Raji (cell line): Measurements from ENCODE around the gene SIGLEC14.
"Not testable (repeated sequence)": the region's sequence is repeated elsewhere in the genome, so short reads cannot be mapped to it uniquely, and the experiment has no call there.

Source experiments
- POLR2A ChIP-seq: IDR thresholded peaks from 2 replicates; pipeline ENCODE4 v1.6.1; 2011; ENCODE audit warnings: low read depth, low read length, control low read depth; ENCODE audit not compliant: insufficient read depth

SIGLEC14 gene, protein sequence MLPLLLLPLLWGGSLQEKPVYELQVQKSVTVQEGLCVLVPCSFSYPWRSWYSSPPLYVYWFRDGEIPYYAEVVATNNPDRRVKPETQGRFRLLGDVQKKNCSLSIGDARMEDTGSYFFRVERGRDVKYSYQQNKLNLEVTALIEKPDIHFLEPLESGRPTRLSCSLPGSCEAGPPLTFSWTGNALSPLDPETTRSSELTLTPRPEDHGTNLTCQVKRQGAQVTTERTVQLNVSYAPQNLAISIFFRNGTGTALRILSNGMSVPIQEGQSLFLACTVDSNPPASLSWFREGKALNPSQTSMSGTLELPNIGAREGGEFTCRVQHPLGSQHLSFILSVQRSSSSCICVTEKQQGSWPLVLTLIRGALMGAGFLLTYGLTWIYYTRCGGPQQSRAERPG

DNA sequence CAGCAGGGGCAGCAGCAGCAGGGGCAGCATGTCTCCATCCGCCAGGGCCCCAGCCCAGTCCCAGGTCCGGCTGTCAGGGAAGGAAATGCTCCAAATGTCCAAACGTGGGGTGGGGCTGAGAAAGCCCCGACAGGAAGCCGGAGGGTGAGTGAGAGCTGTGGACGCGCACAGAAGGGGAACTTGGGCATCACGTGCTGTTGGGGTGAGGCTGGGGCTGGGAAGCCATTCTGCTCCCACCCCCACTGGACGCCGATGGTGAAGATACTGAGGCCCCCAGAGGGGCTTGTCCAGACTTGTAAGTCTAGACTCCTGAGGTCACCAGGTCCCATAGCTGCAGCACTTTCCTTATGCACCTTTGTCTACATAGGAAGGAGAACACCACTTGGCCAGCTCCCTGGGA, at the start of gene SIGLEC14:
Gene SIGLEC14 (minus strand): TSS at position 96 of the 400 bp plus-strand sequence. CDS start 66 bp downstream, at position 30.
- TF ChIP-seq POLR2A: not testable (repeated sequence)

DNA sequence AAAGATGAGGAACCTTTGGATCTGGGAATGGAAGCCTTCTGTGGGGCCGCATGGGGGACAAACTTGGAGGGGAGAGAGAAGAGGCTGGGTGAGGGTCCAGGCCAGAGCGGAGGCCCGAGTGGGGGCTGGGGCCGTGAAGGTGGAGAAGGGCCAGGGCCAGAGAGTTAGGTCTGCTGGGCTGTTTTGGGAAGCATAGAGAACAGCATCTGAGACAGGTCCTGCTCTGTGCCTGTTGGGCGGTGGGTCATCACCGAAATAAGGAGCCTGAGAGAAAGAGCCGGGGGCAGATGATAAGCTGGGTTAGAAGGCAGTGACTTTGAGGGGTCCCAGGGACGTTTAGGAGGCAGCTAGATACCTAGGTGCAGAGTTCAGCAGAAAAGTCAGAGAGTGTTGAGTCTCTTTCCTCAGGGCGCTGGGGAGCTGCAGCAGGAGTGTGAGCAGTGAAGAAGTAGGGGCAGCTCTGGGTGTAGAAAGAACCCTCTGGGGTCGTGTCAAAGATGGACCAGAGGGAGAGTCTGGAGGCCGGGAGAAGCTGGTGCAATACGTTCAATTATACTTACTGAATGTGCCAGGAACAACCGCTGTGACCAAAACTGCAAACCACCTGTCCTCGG, 49.2 kb upstream of the SIGLEC14 start:
- TF ChIP-seq POLR2A: no peak

DNA sequence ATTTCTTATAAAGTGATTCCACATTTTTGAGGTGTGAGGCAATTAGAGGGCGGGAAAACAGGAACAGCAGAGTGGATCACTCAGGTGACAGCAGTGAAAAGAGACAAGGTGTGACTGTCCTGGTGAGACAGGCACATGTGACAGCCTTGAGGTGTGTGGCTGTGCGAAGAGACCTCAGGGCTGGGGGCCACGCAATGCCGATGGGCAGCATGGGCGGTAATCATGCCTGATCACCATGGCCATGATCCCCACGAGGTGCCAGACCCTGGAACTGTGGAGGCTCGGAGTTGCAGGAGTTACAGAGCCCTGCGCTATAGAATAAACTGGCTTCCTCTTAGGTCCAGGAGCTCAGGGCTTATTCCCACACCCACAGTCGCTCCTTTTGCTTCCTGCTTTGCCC, 48.5 kb upstream of the SIGLEC14 start:
- no peak for TF ChIP-seq POLR2A

DNA sequence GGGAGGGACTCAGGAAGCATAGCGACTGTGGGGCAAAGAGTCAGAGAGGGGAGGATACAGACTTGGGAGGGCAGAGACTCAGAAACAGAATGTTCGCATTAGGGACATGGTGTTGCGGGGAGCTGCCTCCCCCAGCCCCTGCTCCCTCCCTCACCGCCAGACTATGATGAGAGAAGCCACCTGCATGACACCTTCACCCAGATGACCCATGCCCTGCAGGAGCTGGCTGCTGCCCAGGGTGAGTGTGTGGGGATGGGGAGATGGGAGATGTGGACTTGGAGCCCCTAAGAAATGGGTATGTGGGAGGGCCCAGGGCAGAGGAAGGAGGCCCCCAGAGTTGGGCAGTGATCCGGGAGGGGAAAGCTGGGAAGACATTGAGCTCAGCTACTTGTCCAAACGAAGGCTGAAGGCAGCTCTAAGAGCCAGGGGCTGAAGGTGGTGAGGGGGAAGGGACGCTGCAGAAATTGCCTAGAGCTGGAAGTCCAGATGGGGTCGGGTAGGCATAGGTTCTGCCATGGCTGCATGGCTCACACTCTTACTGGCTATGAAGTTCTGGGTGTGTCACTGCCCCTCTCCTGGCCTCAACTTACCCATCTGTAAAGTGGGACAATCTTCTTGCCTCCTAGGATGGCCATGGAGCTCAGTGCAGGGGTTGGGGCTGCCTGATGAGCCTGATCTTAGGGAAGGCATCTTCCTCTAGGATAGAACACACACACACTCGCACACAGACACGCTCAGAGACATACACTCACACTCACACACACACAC, 47.9 kb upstream of the SIGLEC14 start:
- no peak for TF ChIP-seq POLR2A

DNA sequence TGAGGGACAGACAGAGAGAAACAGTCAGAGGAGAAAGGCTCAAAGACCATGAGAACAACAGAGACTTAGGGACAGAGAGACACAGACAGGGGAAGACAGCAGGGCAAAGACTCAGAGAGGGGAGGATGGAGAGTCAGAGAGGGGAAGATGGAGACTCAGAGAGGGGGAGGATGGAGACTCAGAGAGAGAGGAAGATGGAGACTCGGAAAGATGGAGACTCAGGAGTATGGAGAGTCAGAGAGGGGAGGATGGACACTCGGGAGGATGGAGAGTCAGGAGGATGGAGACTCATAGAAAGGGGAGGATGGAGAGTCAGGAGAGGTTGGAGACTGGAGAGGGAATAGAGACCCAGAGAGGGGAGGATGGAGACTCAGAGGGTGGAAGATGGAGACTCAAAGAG, 47.2 kb upstream of the SIGLEC14 start:
- no peak for TF ChIP-seq POLR2A

DNA sequence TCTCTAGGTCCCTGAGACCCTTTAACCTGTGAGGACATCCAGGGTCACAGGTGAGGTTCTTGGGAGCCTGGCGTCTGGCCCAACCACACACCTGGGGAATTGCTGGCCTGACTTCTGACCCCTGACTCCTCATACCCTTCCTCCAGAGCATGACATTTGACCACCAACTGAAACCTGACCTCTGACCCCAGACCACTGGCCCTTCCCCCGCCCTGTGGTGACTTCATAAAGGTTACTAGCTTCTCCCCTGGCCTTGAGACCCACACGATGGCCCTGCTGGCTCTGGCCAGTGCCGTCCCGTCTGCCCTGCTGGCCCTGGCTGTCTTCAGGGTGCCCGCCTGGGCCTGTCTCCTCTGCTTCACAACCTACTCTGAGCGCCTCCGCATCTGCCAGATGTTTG, 46.6 kb upstream of the SIGLEC14 start, which contains the start of gene SPACA6:
Gene SPACA6 (plus strand): TSS at position 71 of the 400 bp plus-strand sequence. CDS start 197 bp downstream, at position 268.
- no peak for TF ChIP-seq POLR2A

DNA sequence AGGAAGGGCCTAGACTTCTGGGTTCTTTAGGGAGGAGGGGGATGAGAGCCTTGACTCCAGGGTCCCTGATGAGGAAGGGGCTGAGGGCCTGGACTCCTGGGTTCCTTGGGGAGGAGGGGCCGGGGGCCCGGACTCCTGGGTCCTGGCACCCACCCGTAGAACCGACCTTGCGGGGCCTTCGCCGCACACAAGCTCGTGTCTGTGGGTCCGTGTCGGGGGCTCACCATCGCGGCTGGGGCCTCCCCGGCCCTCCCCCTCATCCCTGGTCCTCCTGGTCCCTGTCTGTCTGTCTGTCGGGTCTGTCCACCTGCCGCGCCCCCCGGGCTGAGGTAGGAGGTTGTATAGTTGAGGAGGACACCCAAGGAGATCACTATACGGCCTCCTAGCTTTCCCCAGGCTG, 45.8 kb upstream of the SIGLEC14 start:
- TF ChIP-seq POLR2A: no peak

DNA sequence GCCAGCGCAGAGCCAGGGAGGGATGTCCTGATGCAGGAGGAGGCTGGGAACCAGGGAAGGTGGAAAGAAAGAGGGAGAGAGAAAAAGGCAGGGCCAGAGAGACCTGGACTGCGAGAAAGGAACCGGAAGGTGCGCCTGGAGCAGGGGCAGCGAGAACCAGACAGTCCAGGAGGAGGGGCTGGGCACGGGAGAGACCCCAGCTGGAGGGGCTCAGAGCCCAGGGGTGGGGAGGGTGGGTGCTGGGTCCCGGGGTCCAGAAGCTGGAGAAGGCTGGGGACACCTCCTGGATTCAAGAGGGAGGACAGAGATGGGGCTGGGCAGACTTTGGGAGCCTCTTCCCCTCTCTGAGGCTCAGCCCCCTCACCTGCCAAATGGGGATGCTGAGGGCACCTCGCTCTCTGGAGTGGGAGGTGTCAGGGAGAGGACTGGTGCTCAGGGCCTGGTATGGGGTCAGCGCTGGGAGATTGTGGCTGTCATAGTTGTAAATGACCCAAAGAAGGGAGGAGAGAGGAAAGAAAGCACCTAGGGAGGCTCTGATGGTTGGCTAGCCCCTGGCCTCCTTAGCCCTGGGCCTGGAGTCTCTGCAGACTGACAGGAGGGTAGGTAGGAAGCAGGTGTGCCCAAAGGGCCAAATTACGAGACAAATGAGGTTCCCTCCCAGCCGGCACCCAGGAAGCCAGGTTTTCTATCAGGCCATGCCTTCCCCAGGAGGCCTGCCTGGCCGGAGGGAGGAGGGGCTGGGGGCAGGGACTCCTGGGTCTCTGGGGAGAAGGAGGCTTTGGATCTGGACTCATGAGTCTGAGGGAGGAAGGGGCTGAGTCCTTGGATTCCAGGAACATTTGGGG, 45.2 kb upstream of the SIGLEC14 start:
- no peak for TF ChIP-seq POLR2A

DNA sequence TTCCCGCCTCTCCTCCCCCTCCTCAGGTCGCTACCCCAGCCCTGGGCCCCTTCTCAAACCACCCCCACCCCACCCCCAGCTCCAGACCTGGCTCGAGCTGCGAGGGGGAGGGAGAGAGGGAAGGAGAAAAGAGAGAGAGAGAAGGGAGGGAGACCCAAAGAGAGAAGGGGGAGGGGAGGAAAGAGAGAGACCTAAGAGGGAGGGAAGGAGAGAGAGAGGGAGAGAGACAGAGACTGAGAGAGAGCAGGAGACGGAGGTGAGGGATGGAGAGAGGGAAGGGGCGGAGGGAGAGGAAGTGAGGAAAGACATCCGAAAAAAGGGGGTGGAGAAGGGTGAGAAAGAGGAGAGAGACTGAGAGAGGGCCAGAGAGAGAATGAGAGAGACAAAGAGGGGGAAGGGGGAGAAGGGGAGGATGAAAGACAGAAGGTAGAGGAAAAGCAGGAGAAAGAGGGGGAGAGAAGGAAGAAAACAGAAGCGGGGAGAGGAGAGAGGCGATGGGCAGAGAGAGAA, 44.5 kb upstream of the SIGLEC14 start:
- TF ChIP-seq POLR2A: no peak

DNA sequence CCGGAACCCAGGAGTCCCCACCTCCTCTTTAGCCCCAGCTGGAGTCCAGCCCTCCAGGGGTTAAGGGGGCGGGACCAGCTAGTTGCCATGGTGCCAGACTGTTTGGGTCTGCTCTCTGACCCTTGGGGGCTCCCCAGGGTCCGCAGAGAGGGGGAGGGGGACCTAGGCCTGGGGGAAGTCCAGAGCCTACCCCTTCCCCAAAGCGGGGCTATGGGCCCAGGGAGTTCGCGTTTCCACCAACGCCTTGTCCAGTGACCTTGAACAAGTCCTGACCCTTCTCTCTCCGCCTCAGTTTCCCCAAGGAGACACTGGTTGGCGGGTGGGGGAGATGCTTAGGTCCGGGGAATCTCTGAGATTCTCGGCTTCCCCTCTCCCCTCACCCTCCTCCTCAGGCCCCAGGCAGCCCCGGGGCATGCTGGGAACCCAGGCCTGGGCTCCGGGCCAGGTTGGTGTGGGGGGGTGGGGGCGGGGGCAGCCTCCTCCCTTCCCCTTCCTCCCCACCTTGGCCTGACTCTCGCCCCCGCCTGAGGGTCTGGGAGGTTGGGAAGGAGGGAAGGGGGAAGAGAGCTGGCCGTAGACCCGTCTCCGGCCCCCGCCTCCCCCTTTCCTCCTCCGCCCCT, 43.9 kb upstream of the SIGLEC14 start:
- no peak for TF ChIP-seq POLR2A

DNA sequence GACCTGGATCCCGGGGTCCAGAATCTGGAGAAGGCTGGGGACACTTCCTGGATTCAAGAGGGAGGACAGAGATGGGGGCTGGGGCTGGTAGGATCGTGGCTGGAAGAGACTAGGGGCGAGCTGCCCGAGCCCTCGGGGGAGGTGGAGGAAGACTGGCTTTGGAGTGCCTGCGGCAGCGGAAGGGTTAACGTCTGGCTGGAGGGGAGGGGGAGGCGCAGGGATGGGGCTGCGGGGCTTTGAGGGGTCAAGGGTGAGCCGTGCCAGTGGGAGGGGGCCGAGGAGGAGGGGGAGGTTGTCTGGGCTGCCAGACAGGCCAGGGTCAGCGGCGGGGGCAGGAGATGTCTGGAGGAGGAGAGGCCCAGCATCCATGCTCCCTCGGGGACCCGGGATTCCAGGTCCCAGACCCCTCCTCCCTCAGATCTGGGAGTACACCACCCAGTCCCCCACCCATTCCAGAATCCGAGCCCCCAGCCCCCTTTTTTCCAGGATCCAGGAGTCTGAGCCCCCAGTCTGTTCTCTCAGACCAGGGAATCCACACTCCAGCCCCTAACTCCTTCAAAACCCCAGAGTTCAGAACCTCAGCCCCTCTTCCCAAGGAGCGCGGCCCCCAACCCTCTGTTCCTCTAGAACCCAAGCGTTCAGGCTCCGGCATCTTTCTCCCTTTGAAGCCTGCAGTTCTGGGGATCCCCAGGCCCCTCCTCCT, 43.3 kb upstream of the SIGLEC14 start:
- no peak for TF ChIP-seq POLR2A

DNA sequence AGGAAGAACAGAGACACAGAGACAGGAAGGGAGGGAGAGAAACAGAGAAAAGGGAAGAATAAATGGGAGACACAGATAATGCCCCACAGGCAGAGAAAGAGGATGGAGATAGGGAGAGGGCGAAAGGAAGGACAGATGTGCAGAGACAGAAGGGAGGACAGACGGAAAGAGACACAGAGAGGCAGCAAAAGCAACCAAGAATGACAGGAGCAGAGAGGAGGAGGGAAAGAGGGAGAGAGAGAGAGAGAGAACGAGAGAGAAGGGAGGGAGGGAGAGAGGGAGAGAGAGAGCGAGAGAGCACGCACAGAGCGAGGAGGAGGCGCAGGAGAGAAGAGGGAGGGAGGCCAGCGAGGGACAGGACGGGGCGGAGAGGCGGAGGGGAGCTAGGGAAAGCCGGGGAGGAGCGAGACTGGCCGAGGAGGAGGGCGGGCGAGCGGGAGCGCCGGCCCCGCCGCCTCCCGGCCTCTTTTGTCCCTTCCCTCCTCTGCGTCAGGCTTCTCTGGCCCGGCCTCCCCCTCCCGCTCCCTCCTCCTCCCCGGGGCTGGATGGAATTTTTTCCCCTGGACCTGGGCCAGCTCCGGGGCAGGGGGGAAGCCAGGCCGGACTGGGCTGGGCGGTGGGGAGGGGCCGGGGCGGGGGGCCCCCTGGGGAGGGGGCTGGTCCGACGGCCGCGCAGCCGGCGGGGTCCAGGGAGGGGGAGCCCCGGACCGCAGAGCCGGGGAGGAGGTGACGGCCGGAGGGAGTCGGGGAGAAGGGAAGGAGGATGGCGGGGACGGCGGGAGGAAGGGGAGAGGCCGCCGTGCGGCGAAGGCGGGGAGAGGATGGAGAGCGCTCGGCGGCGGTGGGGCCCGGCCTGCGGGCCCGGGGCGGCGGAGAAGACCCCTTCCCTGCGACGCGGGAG, 42.3 kb upstream of the SIGLEC14 start:
- TF ChIP-seq POLR2A: no peak

DNA sequence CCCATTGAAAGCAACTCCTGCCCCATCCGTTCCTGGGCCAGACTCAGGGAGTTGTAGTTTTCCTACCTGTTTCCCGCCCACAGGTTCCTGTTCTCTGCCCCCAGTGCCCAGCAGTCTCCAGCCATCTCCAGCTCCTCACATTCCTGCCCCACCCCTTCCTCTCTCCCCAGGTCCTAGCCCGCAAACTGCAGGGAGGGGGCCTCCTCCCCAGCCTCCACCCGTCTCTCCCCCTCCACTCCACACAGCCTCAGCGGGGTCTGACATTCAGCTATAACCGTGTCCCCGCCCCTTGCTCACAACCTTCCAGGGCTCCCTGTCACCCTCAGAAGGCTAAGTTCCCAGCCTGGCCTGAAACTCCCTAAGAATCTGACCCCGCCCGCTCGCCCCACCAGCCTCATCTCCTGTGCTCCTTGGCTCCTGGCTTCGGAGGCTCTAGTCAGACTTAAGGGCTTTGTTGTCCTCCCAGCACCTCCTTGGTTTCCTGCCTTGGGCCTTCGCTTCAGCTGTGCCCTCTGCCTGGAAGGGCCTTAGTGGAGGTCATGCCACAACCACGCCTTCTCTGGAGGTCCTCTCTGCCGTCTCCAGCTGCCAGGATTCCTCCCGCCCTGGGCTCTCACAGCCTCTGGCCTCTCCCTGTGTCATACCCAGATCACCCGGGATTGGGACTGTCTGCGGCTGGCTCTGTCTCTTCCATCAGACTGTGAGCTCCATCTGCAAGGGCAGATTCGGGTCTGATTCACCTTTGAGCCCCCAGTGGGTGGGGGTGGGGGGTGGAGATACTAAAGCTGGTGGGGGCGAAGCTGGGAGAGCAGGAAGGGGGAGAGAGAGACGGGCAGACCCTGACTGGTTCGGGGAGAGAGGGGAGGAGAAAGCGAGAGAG, 41.4 kb upstream of the SIGLEC14 start:
- TF ChIP-seq POLR2A: no peak
